Thyroid gland (tissue), 4 donors: ENCODE data around the gene AGMO. TPM values are rescaled to one million over a fixed set of nuclear protein-coding genes. Genes with fewer than 3 reads are reported as not detected.

Experiments
- DNase-seq, 2 donors: peaks; one replicate each; pipeline ENCODE4 v3.0.0-alpha.2; 2019
- H3K27ac ChIP-seq, 3 donors: fragments of 200-600 bp; sonication (generic); 1 replicate in 2 of 3; 2 replicates in 1 of 3; pipeline ENCODE4 v1.5.1; 2016 to 2019; ENCODE audit warnings: mild to moderate bottlenecking in 1 of 3, moderate library complexity in 1 of 3
- H3K27me3 ChIP-seq: fragments of 200-600 bp; sonication (generic); one replicate; pipeline ENCODE4 v1.5.1; 2019
- H3K36me3 ChIP-seq, 2 donors: fragments of 200-600 bp; sonication (generic); one replicate each; pipeline ENCODE4 v1.5.1; 2016 to 2019
- H3K4me1 ChIP-seq, 2 donors: fragments of 200-600 bp; sonication (generic); one replicate each; pipeline ENCODE4 v1.5.1; 2017 to 2019
- H3K4me3 ChIP-seq, 3 donors: fragments of 200-600 bp; sonication (generic); replicated peaks in 1 of 3; 1 replicate in 2 of 3; 2 replicates in 1 of 3; pipeline ENCODE4 v1.5.1; 2016; ENCODE audit warnings: mild to moderate bottlenecking in 1 of 3
- H3K9me3 ChIP-seq: fragments of 200-600 bp; sonication (generic); one replicate; pipeline ENCODE4 v1.5.1; 2017
- POLR2A ChIP-seq, 2 donors: fragments of 450-650 bp; IDR thresholded peaks; one replicate each; pipeline ENCODE4 v1.6.1; 2017; ENCODE audit warnings: antibody characterized with exemption in 2 of 2, mild to moderate bottlenecking in 2 of 2, moderate library complexity in 1 of 2
- WGBS, 2 donors: methylation state at CpG; one replicate each; pipeline ENCODE4 v1.1.5; 2017; 5-methylcytosine and 5-hydroxymethylcytosine counted together
- intact Hi-C: fragments of 100-400 bp; cut with DNase I; formaldehyde crosslinking; loops from one replicate; pipeline ENCODE4 v1.15.1; 2023
- total RNA-seq, 4 donors: library from RNA; depleted of rRNA; stranded (reverse); fragments of >200 nt; gene quantifications; one replicate each; pipeline ENCODE4 v1.2.3, GENCODE V29; 2016
- TF ChIP-seq, protein P1 (sequence below), 6 experiments: fragments of 200-600 bp in 3 of 6; fragments of 450-650 bp in 3 of 6; sonication (generic) in 3 of 6; IDR thresholded peaks; one replicate each; pipeline ENCODE4 v1.5.1; 2016 to 2019; ENCODE audit warnings: antibody characterized with exemption in 6 of 6, mild to moderate bottlenecking in 2 of 6, inconsistent platforms in 1 of 6, moderate library complexity in 1 of 6

The AGMO gene
- total RNA-seq, 4 donors from 2014 or later = 0.83 to 2.0 (median 1.8) TPM

DNA sequence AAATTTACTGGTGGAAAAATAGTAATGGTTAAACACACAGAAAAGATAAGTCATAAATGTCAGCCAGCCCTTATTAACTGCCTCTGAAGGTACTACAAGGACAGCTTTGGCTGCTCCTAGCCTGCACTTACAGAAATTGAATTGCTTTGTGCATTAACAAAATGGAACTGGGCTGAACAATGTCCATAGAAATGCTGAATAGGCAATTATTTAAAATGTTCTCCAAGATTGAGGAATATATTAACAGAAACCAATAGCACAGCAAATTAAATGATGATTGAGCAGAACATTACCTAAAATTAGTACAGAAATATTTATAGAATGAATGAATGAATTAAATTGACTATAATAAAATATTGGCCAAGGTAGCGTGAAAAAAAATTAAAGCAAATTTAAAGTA lies 42.4 kb upstream of the AGMO start:
- Histone ChIP-seq H3K27me3 (no peaks in the 10 kb centered on the region), H3K4me3 (no peak overlapping the region), H3K9me3 (no peaks in the 10 kb centered on the region), H3K27ac (no peak overlapping the region), H3K36me3 (no peaks in the 10 kb centered on the region), H3K4me1 (no peaks in the 10 kb centered on the region)
- DNase-seq = no peak
- intact Hi-C loops = no loop called here
- WGBS, 2 donors = 95 to 99% methylated on average over 1 of the region's 1 CpG
- no peak for TF ChIP-seq POLR2A (IDR thresholded peaks at IDR 0.05)
- TF ChIP-seq, protein P1, sequence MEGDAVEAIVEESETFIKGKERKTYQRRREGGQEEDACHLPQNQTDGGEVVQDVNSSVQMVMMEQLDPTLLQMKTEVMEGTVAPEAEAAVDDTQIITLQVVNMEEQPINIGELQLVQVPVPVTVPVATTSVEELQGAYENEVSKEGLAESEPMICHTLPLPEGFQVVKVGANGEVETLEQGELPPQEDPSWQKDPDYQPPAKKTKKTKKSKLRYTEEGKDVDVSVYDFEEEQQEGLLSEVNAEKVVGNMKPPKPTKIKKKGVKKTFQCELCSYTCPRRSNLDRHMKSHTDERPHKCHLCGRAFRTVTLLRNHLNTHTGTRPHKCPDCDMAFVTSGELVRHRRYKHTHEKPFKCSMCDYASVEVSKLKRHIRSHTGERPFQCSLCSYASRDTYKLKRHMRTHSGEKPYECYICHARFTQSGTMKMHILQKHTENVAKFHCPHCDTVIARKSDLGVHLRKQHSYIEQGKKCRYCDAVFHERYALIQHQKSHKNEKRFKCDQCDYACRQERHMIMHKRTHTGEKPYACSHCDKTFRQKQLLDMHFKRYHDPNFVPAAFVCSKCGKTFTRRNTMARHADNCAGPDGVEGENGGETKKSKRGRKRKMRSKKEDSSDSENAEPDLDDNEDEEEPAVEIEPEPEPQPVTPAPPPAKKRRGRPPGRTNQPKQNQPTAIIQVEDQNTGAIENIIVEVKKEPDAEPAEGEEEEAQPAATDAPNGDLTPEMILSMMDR (IDR thresholded peaks at IDR 0.05) = no peak

DNA sequence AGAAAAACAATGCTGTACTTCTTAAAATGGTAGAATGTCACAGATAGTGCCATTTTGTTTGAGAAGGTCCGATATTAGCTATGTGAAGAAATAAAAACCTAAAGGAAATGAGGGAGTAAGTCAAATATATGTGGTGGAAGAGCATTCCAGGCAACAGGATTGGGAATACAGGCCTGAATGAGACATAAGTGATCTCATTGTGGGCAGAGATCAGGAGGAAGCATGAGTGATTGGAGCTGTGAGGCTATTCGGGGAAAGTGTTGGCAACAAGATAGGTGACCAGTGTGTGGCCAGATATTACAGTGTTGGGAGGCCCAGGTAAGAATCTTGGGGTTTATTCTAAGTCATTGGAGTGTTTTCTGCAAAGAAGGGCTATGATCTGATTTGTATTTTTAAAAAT lies 41.3 kb upstream of the AGMO start:
- no peaks in the 10 kb centered on the region for H3K36me3 ChIP-seq
- H3K27me3 ChIP-seq = no peaks in the 10 kb centered on the region
- TF ChIP-seq, protein P1 (IDR thresholded peaks at IDR 0.05) = no peak
- no peak for TF ChIP-seq POLR2A (IDR thresholded peaks at IDR 0.05)
- H3K9me3 ChIP-seq = no peaks in the 10 kb centered on the region
- intact Hi-C loops = no loop called here
- H3K27ac ChIP-seq = no peak overlapping the region
- no peak overlapping the region for H3K4me3 ChIP-seq
- DNase-seq = no peak
- H3K4me1 ChIP-seq = no peaks in the 10 kb centered on the region
- WGBS, 2 donors = 44 to 83% methylated on average over 2 of the region's 2 CpGs

DNA sequence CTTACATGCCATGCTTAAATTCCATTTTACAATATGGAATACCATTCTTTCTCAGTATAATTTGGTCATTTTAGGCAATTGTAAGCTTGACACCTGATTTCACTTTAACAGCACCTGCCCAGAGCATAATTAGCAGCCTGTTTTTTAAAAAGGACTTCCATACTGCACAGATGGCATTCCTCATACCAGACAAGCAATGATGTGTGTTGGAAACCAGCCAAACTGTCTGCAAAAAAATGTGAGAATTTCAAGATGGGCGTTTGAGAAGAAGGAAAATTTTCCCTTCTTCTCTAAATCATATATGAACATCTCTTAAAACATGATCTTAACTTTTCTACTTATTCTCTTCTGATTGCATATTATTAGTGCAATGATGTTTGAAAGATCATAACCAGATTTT lies 40.4 kb upstream of the AGMO start:
- Histone ChIP-seq H3K27ac (no peak overlapping the region), H3K36me3 (no peaks in the 10 kb centered on the region), H3K27me3 (no peaks in the 10 kb centered on the region), H3K4me3 (no peak overlapping the region), H3K9me3 (no peaks in the 10 kb centered on the region), H3K4me1 (no peaks in the 10 kb centered on the region)
- no peak for TF ChIP-seq POLR2A (IDR thresholded peaks at IDR 0.05)
- TF ChIP-seq, protein P1 (IDR thresholded peaks at IDR 0.05) = no peak
- intact Hi-C loops = no loop called here
- WGBS, 2 donors = 31 to 37% methylated on average over 1 of the region's 1 CpG
- no peak for DNase-seq

DNA sequence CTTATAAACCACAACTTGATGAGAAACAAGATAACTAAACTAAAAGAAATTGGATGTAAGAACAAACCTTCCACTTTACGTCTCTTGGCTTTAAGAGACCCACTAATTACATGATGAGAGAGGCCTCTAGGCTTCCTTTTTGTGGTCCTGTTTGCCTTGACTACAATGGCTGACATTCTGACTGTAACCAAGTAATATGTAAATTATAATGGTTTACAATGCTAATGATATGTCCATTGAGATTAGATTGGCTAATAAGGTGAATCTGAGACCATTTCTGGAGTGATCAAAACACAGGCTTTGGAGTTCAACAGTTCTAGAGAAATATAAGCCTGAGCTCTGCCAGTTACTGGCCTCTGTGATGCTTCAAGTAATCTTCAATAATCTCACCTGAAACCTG lies 39.4 kb upstream of the AGMO start:
- TF ChIP-seq POLR2A (IDR thresholded peaks at IDR 0.05) = no peak
- TF ChIP-seq, protein P1 (IDR thresholded peaks at IDR 0.05) = no peak
- WGBS, 2 donors = 85 to 87% methylated on average over 1 of the region's 1 CpG
- intact Hi-C loops = no loop called here

DNA sequence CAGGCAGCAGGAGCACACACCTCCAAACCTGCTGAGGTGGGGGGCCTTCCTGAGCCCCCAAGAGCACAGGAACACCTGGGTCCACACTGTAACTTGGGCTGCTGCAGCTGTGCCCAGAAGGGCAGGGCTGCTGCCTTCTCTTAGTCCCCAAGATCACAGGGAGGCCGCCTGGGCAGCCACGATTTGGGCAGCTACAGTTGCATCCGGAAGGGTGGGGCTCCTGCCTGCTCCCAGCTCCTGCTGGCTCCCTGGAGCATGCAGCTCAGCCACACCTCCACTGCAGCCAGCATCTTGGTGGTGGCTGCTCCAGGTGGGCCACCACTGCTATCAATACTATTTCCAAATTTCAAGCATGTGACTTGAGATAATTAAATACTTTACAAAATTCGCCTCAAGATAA lies 38.5 kb upstream of the AGMO start:
- no peaks in the 10 kb centered on the region for H3K9me3 ChIP-seq
- WGBS, 2 donors = 50 to 76% methylated on average over 2 to 4 of the region's 4 CpGs
- TF ChIP-seq, protein P1 (IDR thresholded peaks at IDR 0.05) = no peak
- TF ChIP-seq POLR2A (IDR thresholded peaks at IDR 0.05) = no peak
- H3K4me3 ChIP-seq = no peak overlapping the region
- DNase-seq = no peak
- H3K27ac ChIP-seq = no peak overlapping the region
- H3K36me3 ChIP-seq = no peaks in the 10 kb centered on the region
- H3K27me3 ChIP-seq = no peaks in the 10 kb centered on the region
- H3K4me1 ChIP-seq = no peaks in the 10 kb centered on the region
- intact Hi-C loops = no loop called here

More for the DNA sequence above, 39.4 kb upstream of the AGMO start:
- no peak for DNase-seq
- H3K4me3 ChIP-seq = no peak overlapping the region
- H3K27ac ChIP-seq = no peak overlapping the region
- H3K36me3 ChIP-seq = no peaks in the 10 kb centered on the region
- no peaks in the 10 kb centered on the region for H3K27me3 ChIP-seq
- H3K9me3 ChIP-seq = no peaks in the 10 kb centered on the region
- no peaks in the 10 kb centered on the region for H3K4me1 ChIP-seq
